ENCODE data around the gene UBE4A. TPM values are rescaled to one million over a fixed set of nuclear protein-coding genes. Genes with fewer than 3 reads are reported as not detected.

UBE4A gene
- total and polyA plus RNA-seq, 9 of the 15 experiments (the other 6 are each of a cell fraction or from before 2014, with no cell fraction given) = 13.5 to 45.2 (median 26.8) TPM

DNA sequence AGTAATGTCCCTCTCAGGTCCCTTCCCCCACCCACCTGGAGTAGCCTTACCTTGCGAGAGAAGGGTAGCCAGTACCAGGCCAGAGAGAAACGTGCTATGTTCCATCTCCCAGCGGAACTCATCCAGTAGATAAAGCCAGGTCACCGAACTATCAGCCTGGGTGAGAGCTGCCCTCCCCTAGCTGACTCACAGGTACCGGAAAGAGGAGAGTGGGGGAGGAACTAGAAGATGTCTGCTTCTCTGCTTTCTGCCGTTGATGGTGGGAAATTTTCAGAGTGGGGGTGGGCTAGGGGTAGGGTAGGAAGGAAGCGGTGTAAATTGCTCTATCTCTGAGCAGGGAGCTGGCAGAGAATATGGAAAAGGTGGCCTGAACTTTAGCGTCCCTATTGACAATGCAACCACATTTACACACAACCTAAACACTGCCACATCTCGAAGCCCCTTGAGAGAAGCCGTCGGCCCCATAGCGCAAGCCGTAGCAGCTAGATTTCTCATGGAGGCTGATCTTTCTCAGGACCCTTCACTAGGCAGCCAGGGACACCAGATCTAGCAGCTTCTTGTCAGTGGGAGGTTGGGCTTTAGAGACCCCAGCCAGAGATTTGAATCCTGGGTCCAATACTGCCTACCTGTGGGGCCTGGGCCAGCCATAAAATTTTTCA, 16.8 kb upstream of the UBE4A start, which contains the start of gene CD3D (continued):
- TF ChIP-seq, protein P1, sequence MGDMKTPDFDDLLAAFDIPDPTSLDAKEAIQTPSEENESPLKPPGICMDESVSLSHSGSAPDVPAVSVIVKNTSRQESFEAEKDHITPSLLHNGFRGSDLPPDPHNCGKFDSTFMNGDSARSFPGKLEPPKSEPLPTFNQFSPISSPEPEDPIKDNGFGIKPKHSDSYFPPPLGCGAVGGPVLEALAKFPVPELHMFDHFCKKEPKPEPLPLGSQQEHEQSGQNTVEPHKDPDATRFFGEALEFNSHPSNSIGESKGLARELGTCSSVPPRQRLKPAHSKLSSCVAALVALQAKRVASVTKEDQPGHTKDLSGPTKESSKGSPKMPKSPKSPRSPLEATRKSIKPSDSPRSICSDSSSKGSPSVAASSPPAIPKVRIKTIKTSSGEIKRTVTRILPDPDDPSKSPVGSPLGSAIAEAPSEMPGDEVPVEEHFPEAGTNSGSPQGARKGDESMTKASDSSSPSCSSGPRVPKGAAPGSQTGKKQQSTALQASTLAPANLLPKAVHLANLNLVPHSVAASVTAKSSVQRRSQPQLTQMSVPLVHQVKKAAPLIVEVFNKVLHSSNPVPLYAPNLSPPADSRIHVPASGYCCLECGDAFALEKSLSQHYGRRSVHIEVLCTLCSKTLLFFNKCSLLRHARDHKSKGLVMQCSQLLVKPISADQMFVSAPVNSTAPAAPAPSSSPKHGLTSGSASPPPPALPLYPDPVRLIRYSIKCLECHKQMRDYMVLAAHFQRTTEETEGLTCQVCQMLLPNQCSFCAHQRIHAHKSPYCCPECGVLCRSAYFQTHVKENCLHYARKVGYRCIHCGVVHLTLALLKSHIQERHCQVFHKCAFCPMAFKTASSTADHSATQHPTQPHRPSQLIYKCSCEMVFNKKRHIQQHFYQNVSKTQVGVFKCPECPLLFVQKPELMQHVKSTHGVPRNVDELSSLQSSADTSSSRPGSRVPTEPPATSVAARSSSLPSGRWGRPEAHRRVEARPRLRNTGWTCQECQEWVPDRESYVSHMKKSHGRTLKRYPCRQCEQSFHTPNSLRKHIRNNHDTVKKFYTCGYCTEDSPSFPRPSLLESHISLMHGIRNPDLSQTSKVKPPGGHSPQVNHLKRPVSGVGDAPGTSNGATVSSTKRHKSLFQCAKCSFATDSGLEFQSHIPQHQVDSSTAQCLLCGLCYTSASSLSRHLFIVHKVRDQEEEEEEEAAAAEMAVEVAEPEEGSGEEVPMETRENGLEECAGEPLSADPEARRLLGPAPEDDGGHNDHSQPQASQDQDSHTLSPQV (IDR thresholded peaks at IDR 0.05) = peak; percentile 68; the same call in 1 of the 2 replicates
- TF ChIP-seq NR2C2 (CRISPR knock-in tag; IDR thresholded peaks at IDR 0.05) (no peak), NR2C2 (tag; IDR thresholded peaks at IDR 0.05) (peak; percentile 57; the same call in 1 of the 2 replicates), YBX1 (IDR thresholded peaks at IDR 0.05) (no peak), CSDE1 (IDR thresholded peaks at IDR 0.05) (no peak), ATF7 (IDR thresholded peaks at IDR 0.05) (no peak), KDM1A (IDR thresholded peaks at IDR 0.05) (peak; percentile 54 to 65), ARID1B (IDR thresholded peaks at IDR 0.05) (peak; percentile 81), ZNF146 (CRISPR knock-in tag; IDR thresholded peaks at IDR 0.05; ENCODE audit: unreplicated experiment) (no peak), IRF2 (CRISPR knock-in tag; IDR thresholded peaks at IDR 0.05) (no peak), HDAC1 (IDR thresholded peaks at IDR 0.05) (0 out of 4 replicates have a peak, but pooled peaks of 1 of the 2 experiments have one; percentile 19), LEF1 (IDR thresholded peaks at IDR 0.05) (peak; percentile 59; the same call in 1 of the 2 replicates), EZH2 (IDR thresholded peaks at IDR 0.05; ENCODE audit: borderline replicate concordance, low read depth, low read length) (no peak), KLF6 (CRISPR knock-in tag; IDR thresholded peaks at IDR 0.05; ENCODE audit: borderline replicate concordance) (no peak), MTA1 (IDR thresholded peaks at IDR 0.05; ENCODE audit: borderline replicate concordance) (peak; percentile 35; the same call in 1 of the 2 replicates), TBL1XR1 (IDR thresholded peaks at IDR 0.05; ENCODE audit: low read length in 2 of 2) (no peak)
- TF ChIP-seq, protein P2, sequence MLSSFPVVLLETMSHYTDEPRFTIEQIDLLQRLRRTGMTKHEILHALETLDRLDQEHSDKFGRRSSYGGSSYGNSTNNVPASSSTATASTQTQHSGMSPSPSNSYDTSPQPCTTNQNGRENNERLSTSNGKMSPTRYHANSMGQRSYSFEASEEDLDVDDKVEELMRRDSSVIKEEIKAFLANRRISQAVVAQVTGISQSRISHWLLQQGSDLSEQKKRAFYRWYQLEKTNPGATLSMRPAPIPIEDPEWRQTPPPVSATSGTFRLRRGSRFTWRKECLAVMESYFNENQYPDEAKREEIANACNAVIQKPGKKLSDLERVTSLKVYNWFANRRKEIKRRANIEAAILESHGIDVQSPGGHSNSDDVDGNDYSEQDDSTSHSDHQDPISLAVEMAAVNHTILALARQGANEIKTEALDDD (IDR thresholded peaks at IDR 0.05) = peak; percentile 67; the same call in 1 of the 2 replicates
- TF ChIP-seq, protein P3, sequence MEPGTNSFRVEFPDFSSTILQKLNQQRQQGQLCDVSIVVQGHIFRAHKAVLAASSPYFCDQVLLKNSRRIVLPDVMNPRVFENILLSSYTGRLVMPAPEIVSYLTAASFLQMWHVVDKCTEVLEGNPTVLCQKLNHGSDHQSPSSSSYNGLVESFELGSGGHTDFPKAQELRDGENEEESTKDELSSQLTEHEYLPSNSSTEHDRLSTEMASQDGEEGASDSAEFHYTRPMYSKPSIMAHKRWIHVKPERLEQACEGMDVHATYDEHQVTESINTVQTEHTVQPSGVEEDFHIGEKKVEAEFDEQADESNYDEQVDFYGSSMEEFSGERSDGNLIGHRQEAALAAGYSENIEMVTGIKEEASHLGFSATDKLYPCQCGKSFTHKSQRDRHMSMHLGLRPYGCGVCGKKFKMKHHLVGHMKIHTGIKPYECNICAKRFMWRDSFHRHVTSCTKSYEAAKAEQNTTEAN (CRISPR knock-in tag; IDR thresholded peaks at IDR 0.05) = 0 out of 2 replicates have a peak, but pooled peaks have one; percentile 37
- TF ChIP-seq, protein P4, sequence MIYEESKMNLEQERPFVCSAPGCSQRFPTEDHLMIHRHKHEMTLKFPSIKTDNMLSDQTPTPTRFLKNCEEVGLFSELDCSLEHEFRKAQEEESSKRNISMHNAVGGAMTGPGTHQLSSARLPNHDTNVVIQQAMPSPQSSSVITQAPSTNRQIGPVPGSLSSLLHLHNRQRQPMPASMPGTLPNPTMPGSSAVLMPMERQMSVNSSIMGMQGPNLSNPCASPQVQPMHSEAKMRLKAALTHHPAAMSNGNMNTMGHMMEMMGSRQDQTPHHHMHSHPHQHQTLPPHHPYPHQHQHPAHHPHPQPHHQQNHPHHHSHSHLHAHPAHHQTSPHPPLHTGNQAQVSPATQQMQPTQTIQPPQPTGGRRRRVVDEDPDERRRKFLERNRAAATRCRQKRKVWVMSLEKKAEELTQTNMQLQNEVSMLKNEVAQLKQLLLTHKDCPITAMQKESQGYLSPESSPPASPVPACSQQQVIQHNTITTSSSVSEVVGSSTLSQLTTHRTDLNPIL (CRISPR knock-in tag; IDR thresholded peaks at IDR 0.05) = no peak
- TF ChIP-seq, protein P5, sequence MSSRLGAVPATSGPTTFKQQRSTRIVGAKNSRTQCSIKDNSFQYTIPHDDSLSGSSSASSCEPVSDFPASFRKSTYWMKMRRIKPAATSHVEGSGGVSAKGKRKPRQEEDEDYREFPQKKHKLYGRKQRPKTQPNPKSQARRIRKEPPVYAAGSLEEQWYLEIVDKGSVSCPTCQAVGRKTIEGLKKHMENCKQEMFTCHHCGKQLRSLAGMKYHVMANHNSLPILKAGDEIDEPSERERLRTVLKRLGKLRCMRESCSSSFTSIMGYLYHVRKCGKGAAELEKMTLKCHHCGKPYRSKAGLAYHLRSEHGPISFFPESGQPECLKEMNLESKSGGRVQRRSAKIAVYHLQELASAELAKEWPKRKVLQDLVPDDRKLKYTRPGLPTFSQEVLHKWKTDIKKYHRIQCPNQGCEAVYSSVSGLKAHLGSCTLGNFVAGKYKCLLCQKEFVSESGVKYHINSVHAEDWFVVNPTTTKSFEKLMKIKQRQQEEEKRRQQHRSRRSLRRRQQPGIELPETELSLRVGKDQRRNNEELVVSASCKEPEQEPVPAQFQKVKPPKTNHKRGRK (tag; IDR thresholded peaks at IDR 0.05) = no peak

Data from K562 (cell line).